Osteoblast (primary cell): Measurements from ENCODE around the gene KRT82. TPM values are rescaled to one million over a fixed set of nuclear protein-coding genes. Genes with fewer than 3 reads are reported as not detected.

ENCODE experiments used
- DNase-seq: peaks from one replicate; pipeline ENCODE4 v3.0.0; 2011; ENCODE audit warnings: low spot score, mixed read lengths; ENCODE audit not compliant: insufficient read length; ENCODE audit errors: missing footprints
- H2AFZ ChIP-seq: 2 replicates; pipeline ENCODE4 v1.6.0; 2011; ENCODE audit warnings: mild to moderate bottlenecking, low read length
- H3K27ac ChIP-seq: 2 replicates; pipeline ENCODE4 v1.5.1; 2011; ENCODE audit warnings: mild to moderate bottlenecking, low read depth, low read length, moderate library complexity
- H3K27me3 ChIP-seq: 2 replicates; pipeline ENCODE4 v1.6.0; 2012; ENCODE audit warnings: mild to moderate bottlenecking, control low read depth, inconsistent platforms, low read length, moderate library complexity; ENCODE audit not compliant: insufficient read depth
- H3K36me3 ChIP-seq: 2 replicates; pipeline ENCODE4 v1.5.1; 2011; ENCODE audit warnings: mild to moderate bottlenecking, low read length, control low read depth, moderate library complexity; ENCODE audit not compliant: insufficient read depth
- H3K4me1 ChIP-seq: 2 replicates; pipeline ENCODE4 v1.5.1; 2011; ENCODE audit warnings: mild to moderate bottlenecking, low read length, control low read depth, moderate library complexity; ENCODE audit not compliant: insufficient read depth
- H3K4me2 ChIP-seq: 2 replicates; pipeline ENCODE4 v1.6.0; 2011; ENCODE audit warnings: mild to moderate bottlenecking, low read length; ENCODE audit not compliant: insufficient read depth
- H3K4me3 ChIP-seq: fragments of 200-600 bp; sonication (generic); 3 replicates; pipeline ENCODE4 v1.5.1; 2012; ENCODE audit warnings: mild to moderate bottlenecking, low read length, inconsistent platforms; ENCODE audit not compliant: insufficient read depth
- H3K79me2 ChIP-seq: 2 replicates; pipeline ENCODE4 v1.6.0; 2012; ENCODE audit warnings: mild to moderate bottlenecking, low read length, control low read depth, inconsistent platforms; ENCODE audit not compliant: insufficient read depth
- H3K9me3 ChIP-seq: 2 replicates; pipeline ENCODE4 v1.5.1; 2011; ENCODE audit warnings: low read depth, low read length, control low read depth
- H4K20me1 ChIP-seq: 2 replicates; pipeline ENCODE4 v1.6.0; 2012; ENCODE audit warnings: mild to moderate bottlenecking, low read length, control low read depth; ENCODE audit not compliant: insufficient read depth
- total RNA-seq: library from RNA; depleted of rRNA; stranded (reverse); fragments of >200 nt; gene quantifications from 2 replicates; pipeline ENCODE4 v1.2.3, GENCODE V29; 2012
- TF ChIP-seq, protein P1 (sequence below): IDR thresholded peaks from 2 replicates; pipeline ENCODE4 v1.5.1; 2011; ENCODE audit warnings: mild to moderate bottlenecking, low read depth, low read length, moderate library complexity; ENCODE audit errors: extremely low read depth

Gene KRT82
- total RNA-seq, 1 donor: not detected

DNA sequence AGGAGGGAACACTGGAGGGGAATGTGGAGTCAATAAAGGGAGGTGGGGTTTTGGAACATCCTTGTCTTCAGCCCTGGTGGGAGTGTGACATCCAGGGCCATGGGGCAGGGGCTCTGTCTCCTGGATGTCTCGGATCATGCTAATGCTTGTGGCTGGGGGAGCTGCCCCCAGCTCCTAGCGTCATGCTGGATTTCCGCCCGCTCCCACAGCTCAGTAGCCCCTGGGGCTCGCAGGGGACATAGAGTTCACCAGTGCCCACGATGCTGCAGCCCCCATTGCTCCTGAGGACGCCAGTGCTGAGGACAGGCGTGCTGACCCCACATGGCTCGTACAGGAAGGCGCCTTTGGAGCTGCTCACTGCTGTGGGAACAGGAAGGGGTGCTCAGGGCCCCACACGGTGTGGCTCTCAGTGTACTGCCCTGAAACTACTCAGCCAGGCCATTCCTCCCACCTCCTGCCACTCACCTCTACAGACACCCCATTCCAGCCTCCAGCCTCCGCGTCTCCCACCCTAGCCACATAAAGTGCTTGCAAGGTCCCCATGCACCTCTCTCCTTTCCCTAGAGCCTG is 11.2 kb downstream of the KRT82 start:
- Histone ChIP-seq H2AFZ (no peak overlapping the region), H3K9me3 (no peaks in the 10 kb centered on the region), H3K4me2 (no peak overlapping the region), H3K27ac (no peak overlapping the region), H3K4me1 (peaks cover under 1% of the 10 kb centered on the region), H3K27me3 (peaks cover 40% of the 10 kb centered on the region), H4K20me1 (no peaks in the 10 kb centered on the region), H3K36me3 (no peaks in the 10 kb centered on the region), H3K4me3 (no peak overlapping the region), H3K79me2 (no peaks in the 10 kb centered on the region)
- DNase-seq: no peak
- TF ChIP-seq, protein P1, sequence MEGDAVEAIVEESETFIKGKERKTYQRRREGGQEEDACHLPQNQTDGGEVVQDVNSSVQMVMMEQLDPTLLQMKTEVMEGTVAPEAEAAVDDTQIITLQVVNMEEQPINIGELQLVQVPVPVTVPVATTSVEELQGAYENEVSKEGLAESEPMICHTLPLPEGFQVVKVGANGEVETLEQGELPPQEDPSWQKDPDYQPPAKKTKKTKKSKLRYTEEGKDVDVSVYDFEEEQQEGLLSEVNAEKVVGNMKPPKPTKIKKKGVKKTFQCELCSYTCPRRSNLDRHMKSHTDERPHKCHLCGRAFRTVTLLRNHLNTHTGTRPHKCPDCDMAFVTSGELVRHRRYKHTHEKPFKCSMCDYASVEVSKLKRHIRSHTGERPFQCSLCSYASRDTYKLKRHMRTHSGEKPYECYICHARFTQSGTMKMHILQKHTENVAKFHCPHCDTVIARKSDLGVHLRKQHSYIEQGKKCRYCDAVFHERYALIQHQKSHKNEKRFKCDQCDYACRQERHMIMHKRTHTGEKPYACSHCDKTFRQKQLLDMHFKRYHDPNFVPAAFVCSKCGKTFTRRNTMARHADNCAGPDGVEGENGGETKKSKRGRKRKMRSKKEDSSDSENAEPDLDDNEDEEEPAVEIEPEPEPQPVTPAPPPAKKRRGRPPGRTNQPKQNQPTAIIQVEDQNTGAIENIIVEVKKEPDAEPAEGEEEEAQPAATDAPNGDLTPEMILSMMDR: no peak

- Histone ChIP-seq H3K4me1 (peaks cover 7% of the 10 kb centered on the region), H3K36me3 (no peaks in the 10 kb centered on the region), H3K27ac (no peak overlapping the region), H2AFZ (no peak overlapping the region), H3K27me3 (peaks cover 53% of the 10 kb centered on the region), H3K4me3 (no peak overlapping the region), H3K79me2 (no peaks in the 10 kb centered on the region), H3K9me3 (no peaks in the 10 kb centered on the region), H4K20me1 (no peaks in the 10 kb centered on the region), H3K4me2 (no peak overlapping the region)
- TF ChIP-seq, protein P1: no peak
- DNase-seq: no peak
Measured at GRCh38 chr12:52392465-52393007, 13.6 kb downstream of the KRT82 start.

DNA sequence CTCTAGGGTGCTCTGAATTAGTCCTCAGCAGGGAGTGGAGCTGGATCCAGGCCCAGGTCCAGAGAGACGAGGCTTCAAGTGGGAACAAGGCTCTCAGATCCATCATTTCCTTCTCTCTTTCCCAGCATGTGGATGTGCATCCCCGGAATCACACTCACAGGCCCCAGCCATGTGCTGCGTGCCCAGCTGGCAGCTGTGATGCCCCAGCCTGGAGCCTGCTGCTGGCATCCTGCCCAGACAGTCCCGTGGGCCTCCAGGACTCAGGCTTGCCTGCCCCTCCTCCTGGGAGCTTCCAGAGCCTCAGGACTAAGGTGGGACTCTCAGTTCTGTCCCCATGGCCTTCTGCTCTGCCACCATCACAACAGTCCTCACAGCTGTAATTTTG is 14.5 kb downstream of the KRT82 start:
- no peak overlapping the region for H3K4me3 ChIP-seq
- peak; percentile 68 for DNase-seq
- H3K4me2 ChIP-seq: no peak overlapping the region
- H3K27me3 ChIP-seq: peaks cover 53% of the 10 kb centered on the region
- H3K27ac ChIP-seq: no peak overlapping the region
- H2AFZ ChIP-seq: no peak overlapping the region
- H3K4me1 ChIP-seq: peaks cover 7% of the 10 kb centered on the region
- no peaks in the 10 kb centered on the region for H4K20me1 ChIP-seq
- no peaks in the 10 kb centered on the region for H3K9me3 ChIP-seq
- TF ChIP-seq, protein P1: no peak
- no peaks in the 10 kb centered on the region for H3K79me2 ChIP-seq
- no peaks in the 10 kb centered on the region for H3K36me3 ChIP-seq

DNA sequence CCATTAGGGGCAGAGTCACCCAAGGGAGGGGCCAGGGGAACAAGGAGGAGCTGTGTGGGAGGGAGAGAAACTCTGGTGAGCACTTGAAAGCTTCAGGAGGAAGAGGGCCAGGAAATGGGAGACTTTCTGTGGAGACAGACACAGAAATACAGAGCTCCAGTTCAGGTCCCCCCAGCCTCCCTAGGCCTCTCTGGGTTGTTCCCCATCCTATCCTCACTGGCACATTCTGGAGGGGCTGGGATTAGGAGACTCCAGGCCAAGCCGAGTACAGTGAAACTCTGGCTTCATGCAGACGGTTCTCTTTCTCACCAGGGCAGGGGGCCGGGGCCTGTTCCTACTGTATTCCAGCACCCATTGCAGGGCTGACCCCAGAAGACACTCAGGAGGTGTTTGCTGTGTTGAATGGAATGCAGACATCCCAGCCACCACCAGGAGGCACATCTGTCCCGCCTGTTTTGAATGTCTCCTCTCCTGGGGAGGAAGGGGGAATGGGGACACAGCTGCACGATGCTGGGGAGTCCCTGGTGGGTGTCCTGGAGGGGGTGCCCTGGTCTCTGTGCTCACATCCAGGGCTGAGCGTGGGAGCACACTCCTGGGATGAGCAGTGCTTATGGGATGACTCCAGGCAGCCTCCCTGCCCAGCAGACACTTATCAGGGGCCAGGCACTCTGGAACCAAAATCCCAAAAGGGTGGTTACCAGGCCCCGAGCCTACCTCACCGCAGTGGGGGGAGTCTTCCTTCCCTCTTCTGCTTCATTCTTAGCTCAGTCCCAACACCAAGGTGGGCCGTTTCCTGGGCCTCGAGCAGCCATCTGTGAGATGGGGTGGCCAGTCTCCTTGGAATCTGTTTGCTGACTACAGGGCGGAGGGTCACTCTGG is 15.2 kb downstream of the KRT82 start:
- Histone ChIP-seq H2AFZ (no peak overlapping the region), H3K79me2 (no peaks in the 10 kb centered on the region), H3K27me3 (peaks cover 51% of the 10 kb centered on the region), H3K4me1 (peaks cover 7% of the 10 kb centered on the region), H3K4me3 (no peak overlapping the region), H3K27ac (no peak overlapping the region), H3K36me3 (no peaks in the 10 kb centered on the region), H3K9me3 (no peaks in the 10 kb centered on the region), H4K20me1 (no peaks in the 10 kb centered on the region), H3K4me2 (no peak overlapping the region)
- TF ChIP-seq, protein P1: peak; percentile 79
- peak; percentile 87 for DNase-seq
